ENCODE results near the gene MYH8.

DNA sequence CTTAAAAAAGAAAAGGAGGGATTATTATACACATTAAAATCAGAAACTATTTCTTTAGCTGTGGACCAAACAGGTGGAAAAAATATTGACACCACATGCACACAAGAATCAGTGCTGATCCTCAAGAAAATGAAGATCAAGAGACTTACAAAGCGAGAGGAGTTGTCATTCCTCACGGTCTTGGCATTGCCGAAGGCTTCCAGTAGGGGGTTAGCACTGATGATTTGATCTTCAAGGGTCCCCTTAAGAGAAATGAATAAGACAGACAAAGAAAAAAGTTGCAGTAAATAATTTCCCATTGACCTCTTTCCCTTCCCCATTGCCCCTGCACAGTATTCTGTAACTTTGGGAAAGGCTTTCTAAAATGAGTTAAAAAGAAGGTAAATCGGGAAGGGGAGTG is 41.7 kb upstream of the MYH8 start:
- TF ChIP-seq CTCF (IDR thresholded peaks at IDR 0.05 in 8 of 11, conservative IDR thresholded peaks at IDR 0.05 in 3 of 11) (no peak), POLR2A (IDR thresholded peaks at IDR 0.05) (no peak), POLR2AphosphoS5 (IDR thresholded peaks at IDR 0.05) (no peak)

All from spleen (tissue), 7 donors.